ENCODE measurements around the gene COPA.

DNA sequence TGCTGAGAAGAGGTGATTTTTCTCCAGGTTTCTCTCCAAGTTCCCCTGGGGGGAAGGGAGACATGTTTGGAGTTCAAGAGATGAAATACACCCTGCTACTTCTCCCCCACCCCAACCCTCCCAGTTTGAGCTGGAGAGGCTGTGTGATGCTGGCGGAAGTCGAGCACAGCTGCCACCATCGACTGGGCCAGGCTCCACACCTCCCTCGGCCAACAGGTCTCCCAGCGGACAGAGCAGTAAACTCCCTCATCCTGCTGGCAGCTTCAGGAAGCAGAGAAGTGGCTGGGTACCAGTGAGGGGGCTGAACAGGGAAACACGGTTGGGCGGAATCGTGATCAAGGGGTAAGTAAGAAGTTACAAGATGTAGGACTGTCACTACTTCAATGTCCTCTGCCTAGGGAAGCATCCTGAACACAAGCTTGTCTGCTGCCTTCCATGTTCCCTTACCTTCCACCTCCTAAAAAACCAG is 17.2 kb upstream of the COPA start:
- TF ChIP-seq, protein P1, sequence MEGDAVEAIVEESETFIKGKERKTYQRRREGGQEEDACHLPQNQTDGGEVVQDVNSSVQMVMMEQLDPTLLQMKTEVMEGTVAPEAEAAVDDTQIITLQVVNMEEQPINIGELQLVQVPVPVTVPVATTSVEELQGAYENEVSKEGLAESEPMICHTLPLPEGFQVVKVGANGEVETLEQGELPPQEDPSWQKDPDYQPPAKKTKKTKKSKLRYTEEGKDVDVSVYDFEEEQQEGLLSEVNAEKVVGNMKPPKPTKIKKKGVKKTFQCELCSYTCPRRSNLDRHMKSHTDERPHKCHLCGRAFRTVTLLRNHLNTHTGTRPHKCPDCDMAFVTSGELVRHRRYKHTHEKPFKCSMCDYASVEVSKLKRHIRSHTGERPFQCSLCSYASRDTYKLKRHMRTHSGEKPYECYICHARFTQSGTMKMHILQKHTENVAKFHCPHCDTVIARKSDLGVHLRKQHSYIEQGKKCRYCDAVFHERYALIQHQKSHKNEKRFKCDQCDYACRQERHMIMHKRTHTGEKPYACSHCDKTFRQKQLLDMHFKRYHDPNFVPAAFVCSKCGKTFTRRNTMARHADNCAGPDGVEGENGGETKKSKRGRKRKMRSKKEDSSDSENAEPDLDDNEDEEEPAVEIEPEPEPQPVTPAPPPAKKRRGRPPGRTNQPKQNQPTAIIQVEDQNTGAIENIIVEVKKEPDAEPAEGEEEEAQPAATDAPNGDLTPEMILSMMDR (IDR thresholded peaks at IDR 0.05), result no peak
- TF ChIP-seq ZFX (IDR thresholded peaks at IDR 0.05; ENCODE audit: borderline replicate concordance), result no peak

All from 22Rv1 (cell line).